ENCODE results near the gene FAM131B.

DNA sequence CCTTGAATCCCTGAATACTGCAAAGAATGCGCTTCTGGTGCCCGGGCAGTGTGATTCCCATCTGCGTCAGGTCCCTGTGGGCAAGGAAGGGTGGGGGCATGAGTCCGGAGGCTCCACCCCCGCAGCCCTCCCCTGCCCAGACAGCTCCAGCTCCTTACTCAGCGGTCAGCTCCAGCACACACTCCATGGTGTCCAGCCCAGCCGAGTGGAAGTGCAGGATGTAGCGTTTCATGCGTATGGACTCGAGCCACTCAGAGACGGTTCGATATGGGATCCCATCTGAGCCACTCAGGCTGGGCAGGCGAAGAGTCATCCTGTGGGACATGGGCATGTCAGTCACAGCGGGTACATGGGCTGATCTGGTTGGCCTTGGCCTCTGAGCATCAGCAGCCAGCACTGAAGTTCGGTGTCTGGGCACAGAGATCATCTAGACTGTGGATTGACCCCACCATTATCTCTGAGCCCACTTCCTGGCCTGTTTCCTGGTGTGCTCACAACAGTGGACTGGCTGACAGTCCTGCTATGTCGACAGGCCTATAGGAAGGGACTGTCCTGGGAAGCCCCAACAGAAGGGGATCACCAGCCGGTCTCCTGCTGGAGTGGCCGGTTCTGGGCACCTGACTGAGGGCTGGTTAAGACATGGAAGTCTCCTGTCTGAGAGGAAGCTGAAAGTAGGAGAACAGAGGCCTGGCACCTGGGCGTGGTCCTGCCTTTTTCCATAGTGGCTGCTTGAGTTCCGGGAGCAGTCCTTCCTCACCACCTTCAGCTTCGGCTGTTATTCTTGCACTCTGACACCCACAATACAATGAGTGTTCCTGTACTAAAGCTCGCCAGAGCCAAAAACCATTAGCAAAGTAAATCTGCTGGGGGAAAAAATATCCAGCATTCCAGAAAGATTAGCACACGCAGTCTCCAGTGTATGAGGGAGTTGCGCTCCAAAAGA lies 29.2 kb upstream of the FAM131B start:
- TF ChIP-seq CTCF (IDR thresholded peaks at IDR 0.05; ENCODE audit: low read length) (no peak), EZH2 (optimal IDR thresholded peaks at IDR 0.05; ENCODE audit: low read depth, low read length) (no peak), EZH2phosphoT487 (IDR thresholded peaks at IDR 0.05; ENCODE audit: low read length) (no peak)

Data from MM.1S (cell line).